Neural cell (in vitro differentiated cells): ENCODE measurements around the gene UGT1A8. TPM values are rescaled to one million over a fixed set of nuclear protein-coding genes. Genes with fewer than 3 reads are reported as not detected.

ENCODE experiments used
- H2AFZ ChIP-seq: fragments of 200-600, 300-800 bp; sonication (generic), shearing (Covaris generic); 2 replicates; pipeline ENCODE4 v1.6.0; 2014; ENCODE audit warnings: low read depth, mild to moderate bottlenecking, antibody characterized with exemption, low read length, moderate library complexity
- H3F3A ChIP-seq: fragments of 200-600 bp; shearing (Covaris generic); 2 replicates; pipeline ENCODE4 v1.6.1; 2016; ENCODE audit warnings: mild to moderate bottlenecking, moderate library complexity, mixed read lengths, antibody characterized with exemption, low read length; ENCODE audit not compliant: insufficient read depth, poor library complexity, severe bottlenecking
- H3K27ac ChIP-seq: fragments of 200-600, 300-800 bp; sonication (generic), shearing (Covaris generic); 2 replicates; pipeline ENCODE4 v1.5.1; 2014; ENCODE audit warnings: mild to moderate bottlenecking, low read length, moderate library complexity
- H3K27me3 ChIP-seq: fragments of 300-800, 200-600 bp; sonication (generic), shearing (Covaris generic); 2 replicates; pipeline ENCODE4 v1.6.0; 2014; ENCODE audit warnings: mild to moderate bottlenecking, low read depth, low read length, moderate library complexity; ENCODE audit not compliant: insufficient read depth
- H3K36me3 ChIP-seq: fragments of 300-800, 200-600 bp; sonication (generic), shearing (Covaris generic); 2 replicates; pipeline ENCODE4 v1.5.1; 2014; ENCODE audit warnings: mild to moderate bottlenecking, antibody characterized with exemption, low read length, moderate library complexity; ENCODE audit not compliant: insufficient read depth
- H3K4me2 ChIP-seq: fragments of 300-800, 200-600 bp; sonication (generic), shearing (Covaris generic); 2 replicates; pipeline ENCODE4 v1.6.0; 2014; ENCODE audit warnings: mild to moderate bottlenecking, low read length
- H3K4me3 ChIP-seq: fragments of 300-800, 200-600 bp; sonication (generic), shearing (Covaris generic); 2 replicates; pipeline ENCODE4 v1.5.1; 2014; ENCODE audit warnings: mild to moderate bottlenecking, low read length, moderate library complexity
- H3K79me2 ChIP-seq: fragments of 200-600 bp; shearing (Covaris generic); replicated peaks from 2 replicates; pipeline ENCODE4 v1.6.0; 2014; ENCODE audit warnings: mild to moderate bottlenecking, low read length, moderate library complexity; ENCODE audit not compliant: insufficient read depth
- H3K9ac ChIP-seq: fragments of 300-800, 200-600 bp; sonication (generic), shearing (Covaris generic); 2 replicates; pipeline ENCODE4 v1.6.1; 2016; ENCODE audit warnings: mild to moderate bottlenecking, low read length, mixed read lengths
- H3K9me2 ChIP-seq: fragments of 200-600 bp; shearing (Covaris generic); 2 replicates; pipeline ENCODE4 v1.6.1; 2016; ENCODE audit warnings: mild to moderate bottlenecking, low read length, mixed read lengths; ENCODE audit not compliant: insufficient read depth
- H3K9me3 ChIP-seq: fragments of 200-600, 300-800 bp; sonication (generic), shearing (Covaris generic); 2 replicates; pipeline ENCODE4 v1.6.1; 2016; ENCODE audit warnings: mild to moderate bottlenecking, mixed run types, low read length, moderate library complexity, mixed read lengths
- H4K20me1 ChIP-seq: fragments of 200-600 bp; shearing (Covaris generic); 2 replicates; pipeline ENCODE4 v1.6.1; 2016; ENCODE audit warnings: mild to moderate bottlenecking, mixed run types; ENCODE audit not compliant: insufficient read depth
- EP300 ChIP-seq: fragments of 450-650 bp; conservative IDR thresholded peaks from 2 replicates; pipeline ENCODE4 v1.6.1; 2014; ENCODE audit warnings: antibody characterized with exemption, mild to moderate bottlenecking, moderate library complexity; ENCODE audit not compliant: poor library complexity, severe bottlenecking
- EZH2 ChIP-seq: fragments of 200-600, 300-800 bp; shearing (Covaris generic), sonication (generic); IDR thresholded peaks from 2 replicates; pipeline ENCODE4 v1.6.1; 2014; ENCODE audit warnings: antibody characterized with exemption, low read length, borderline replicate concordance, mild to moderate bottlenecking; ENCODE audit not compliant: insufficient read depth, poor library complexity, severe bottlenecking
- MXI1 ChIP-seq: fragments of 450-650 bp; conservative IDR thresholded peaks from 2 replicates; pipeline ENCODE4 v1.6.1; 2014; ENCODE audit warnings: antibody characterized with exemption, mild to moderate bottlenecking; ENCODE audit not compliant: poor library complexity, severe bottlenecking
- POLR2AphosphoS5 ChIP-seq: IDR thresholded peaks from 2 replicates; pipeline ENCODE4 v1.6.1; 2012
- RAD21 ChIP-seq: fragments of 450-650 bp; conservative IDR thresholded peaks from 2 replicates; pipeline ENCODE4 v1.6.1; 2014; ENCODE audit warnings: antibody characterized with exemption, mild to moderate bottlenecking, moderate library complexity
- SMC3 ChIP-seq: fragments of 450-650 bp; conservative IDR thresholded peaks from 2 replicates; pipeline ENCODE4 v1.6.1; 2014; ENCODE audit warnings: antibody characterized with exemption, mild to moderate bottlenecking, moderate library complexity; ENCODE audit not compliant: poor library complexity
- TAF1 ChIP-seq: IDR thresholded peaks from 2 replicates; pipeline ENCODE4 v1.6.1; 2012; ENCODE audit warnings: low read depth
- polyA plus RNA-seq: library from polyadenylated mRNA; depleted of rRNA; stranded (reverse); fragments of >200 nt; gene quantifications from 2 replicates; pipeline ENCODE4 v1.2.3, GENCODE V29; 2014
- TF ChIP-seq, protein P1 (sequence below): IDR thresholded peaks from 2 replicates; pipeline ENCODE4 v1.6.1; 2012; ENCODE audit warnings: borderline replicate concordance
- TF ChIP-seq, protein P2 (sequence below): fragments of 450-650 bp; IDR thresholded peaks from 2 replicates; pipeline ENCODE4 v1.5.1; 2014; ENCODE audit warnings: antibody characterized with exemption, mild to moderate bottlenecking, moderate library complexity; ENCODE audit not compliant: poor library complexity, severe bottlenecking

UGT1A8 gene
- polyA plus RNA-seq, 1 donor from 2014 or later, result not detected

DNA sequence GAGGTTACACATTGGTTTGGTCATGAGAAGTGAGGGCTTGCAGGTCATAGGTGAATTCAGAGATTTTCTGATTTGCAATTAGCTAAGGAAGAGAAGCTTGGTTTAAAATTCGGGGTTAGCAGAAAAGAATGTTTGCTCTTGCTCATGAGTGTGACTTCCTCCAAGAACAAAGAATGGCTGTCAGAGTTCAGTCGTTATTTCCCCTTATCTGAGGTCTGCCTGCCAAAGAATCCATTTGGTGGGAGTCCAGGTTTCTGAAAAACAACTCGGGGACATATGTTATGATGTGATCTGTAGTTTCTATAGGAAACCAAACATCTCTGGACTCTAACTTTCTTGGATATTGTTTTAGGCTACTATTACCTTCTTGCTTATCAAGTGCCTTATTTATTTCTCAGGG, 72.1 kb downstream of the UGT1A8 start:
- no peak overlapping the region for H3K27ac ChIP-seq
- no peaks in the 10 kb centered on the region for H3K9me3 ChIP-seq
- TF ChIP-seq RAD21, result no peak
- TF ChIP-seq SMC3, result no peak
- no peak for TF ChIP-seq EZH2
- H3K9me2 ChIP-seq, result no peaks in the 10 kb centered on the region
- H3K36me3 ChIP-seq, result no peaks in the 10 kb centered on the region
- no peak overlapping the region for H3K4me2 ChIP-seq
- H3K27me3 ChIP-seq, result no peaks in the 10 kb centered on the region
- H4K20me1 ChIP-seq, result no peaks in the 10 kb centered on the region
- no peaks in the 10 kb centered on the region for H3K79me2 ChIP-seq
- no peak overlapping the region for H3K4me3 ChIP-seq
- H3F3A ChIP-seq, result no peaks in the 10 kb centered on the region
- no peak overlapping the region for H3K9ac ChIP-seq
- no peak overlapping the region for H2AFZ ChIP-seq

DNA sequence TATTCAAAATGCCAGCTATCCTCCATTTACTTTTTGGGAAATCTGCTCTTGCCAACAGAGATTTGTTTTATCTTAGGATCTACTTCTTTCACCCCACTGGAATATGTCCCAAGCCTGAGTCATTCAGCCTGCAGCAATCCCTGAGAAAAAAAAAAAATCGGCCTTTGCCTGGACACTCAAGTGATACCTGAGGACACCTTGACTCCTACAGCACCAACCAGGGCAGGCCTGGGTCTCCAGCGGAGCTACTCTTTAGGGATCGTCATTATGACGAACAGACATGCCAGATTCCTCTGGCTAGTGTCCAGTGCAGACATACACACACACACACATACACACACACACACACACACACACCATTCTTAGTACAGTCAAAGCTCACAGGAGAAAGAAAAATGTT, 73.0 kb downstream of the UGT1A8 start:
- H3K27ac ChIP-seq, result no peak overlapping the region
- H3K27me3 ChIP-seq, result no peaks in the 10 kb centered on the region
- H3K36me3 ChIP-seq, result no peaks in the 10 kb centered on the region
- H3F3A ChIP-seq, result no peaks in the 10 kb centered on the region
- H3K4me3 ChIP-seq, result no peak overlapping the region
- no peaks in the 10 kb centered on the region for H4K20me1 ChIP-seq
- H3K9me3 ChIP-seq, result no peaks in the 10 kb centered on the region
- TF ChIP-seq RAD21 (no peak), MXI1 (no peak), SMC3 (no peak), EP300 (no peak), TAF1 (no peak), EZH2 (no peak), POLR2AphosphoS5 (no peak)
- TF ChIP-seq, protein P1, sequence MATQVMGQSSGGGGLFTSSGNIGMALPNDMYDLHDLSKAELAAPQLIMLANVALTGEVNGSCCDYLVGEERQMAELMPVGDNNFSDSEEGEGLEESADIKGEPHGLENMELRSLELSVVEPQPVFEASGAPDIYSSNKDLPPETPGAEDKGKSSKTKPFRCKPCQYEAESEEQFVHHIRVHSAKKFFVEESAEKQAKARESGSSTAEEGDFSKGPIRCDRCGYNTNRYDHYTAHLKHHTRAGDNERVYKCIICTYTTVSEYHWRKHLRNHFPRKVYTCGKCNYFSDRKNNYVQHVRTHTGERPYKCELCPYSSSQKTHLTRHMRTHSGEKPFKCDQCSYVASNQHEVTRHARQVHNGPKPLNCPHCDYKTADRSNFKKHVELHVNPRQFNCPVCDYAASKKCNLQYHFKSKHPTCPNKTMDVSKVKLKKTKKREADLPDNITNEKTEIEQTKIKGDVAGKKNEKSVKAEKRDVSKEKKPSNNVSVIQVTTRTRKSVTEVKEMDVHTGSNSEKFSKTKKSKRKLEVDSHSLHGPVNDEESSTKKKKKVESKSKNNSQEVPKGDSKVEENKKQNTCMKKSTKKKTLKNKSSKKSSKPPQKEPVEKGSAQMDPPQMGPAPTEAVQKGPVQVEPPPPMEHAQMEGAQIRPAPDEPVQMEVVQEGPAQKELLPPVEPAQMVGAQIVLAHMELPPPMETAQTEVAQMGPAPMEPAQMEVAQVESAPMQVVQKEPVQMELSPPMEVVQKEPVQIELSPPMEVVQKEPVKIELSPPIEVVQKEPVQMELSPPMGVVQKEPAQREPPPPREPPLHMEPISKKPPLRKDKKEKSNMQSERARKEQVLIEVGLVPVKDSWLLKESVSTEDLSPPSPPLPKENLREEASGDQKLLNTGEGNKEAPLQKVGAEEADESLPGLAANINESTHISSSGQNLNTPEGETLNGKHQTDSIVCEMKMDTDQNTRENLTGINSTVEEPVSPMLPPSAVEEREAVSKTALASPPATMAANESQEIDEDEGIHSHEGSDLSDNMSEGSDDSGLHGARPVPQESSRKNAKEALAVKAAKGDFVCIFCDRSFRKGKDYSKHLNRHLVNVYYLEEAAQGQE, result no peak
- TF ChIP-seq, protein P2, sequence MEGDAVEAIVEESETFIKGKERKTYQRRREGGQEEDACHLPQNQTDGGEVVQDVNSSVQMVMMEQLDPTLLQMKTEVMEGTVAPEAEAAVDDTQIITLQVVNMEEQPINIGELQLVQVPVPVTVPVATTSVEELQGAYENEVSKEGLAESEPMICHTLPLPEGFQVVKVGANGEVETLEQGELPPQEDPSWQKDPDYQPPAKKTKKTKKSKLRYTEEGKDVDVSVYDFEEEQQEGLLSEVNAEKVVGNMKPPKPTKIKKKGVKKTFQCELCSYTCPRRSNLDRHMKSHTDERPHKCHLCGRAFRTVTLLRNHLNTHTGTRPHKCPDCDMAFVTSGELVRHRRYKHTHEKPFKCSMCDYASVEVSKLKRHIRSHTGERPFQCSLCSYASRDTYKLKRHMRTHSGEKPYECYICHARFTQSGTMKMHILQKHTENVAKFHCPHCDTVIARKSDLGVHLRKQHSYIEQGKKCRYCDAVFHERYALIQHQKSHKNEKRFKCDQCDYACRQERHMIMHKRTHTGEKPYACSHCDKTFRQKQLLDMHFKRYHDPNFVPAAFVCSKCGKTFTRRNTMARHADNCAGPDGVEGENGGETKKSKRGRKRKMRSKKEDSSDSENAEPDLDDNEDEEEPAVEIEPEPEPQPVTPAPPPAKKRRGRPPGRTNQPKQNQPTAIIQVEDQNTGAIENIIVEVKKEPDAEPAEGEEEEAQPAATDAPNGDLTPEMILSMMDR, result no peak
- H3K9ac ChIP-seq, result no peak overlapping the region
- no peak overlapping the region for H3K4me2 ChIP-seq
- no peaks in the 10 kb centered on the region for H3K79me2 ChIP-seq
- H2AFZ ChIP-seq, result no peak overlapping the region
- no peaks in the 10 kb centered on the region for H3K9me2 ChIP-seq
